Measurements from ENCODE around the gene METTL17.
"Not testable (repeated sequence)": the region's sequence is repeated elsewhere in the genome, so short reads cannot be mapped to it uniquely, and the experiment has no call there.

The METTL17 gene

DNA sequence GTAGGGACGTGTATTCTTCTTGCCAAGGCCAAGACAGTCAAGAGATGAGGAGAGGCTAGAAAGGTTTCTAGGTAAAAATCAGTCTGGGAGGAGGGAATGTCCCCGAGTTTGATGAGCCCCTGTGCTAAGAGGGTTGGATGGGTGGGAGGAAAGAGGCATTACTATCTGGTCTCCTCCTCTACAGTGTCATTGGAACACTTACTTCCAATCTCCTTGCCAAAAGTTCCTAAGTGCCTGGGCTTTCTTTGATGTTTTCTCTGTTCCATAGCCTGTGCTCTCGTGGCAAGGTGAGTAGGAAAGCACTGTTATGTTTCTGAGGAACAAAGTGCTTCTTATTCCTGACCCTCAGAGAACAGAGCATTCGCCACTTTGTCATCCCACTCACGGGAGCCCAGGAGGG is 44.9 kb downstream of the METTL17 start, which contains the start of gene RNASE13:
RNASE13 (minus strand) TSS at position 101 of the 400 bp plus-strand sequence. CDS start 519 bp downstream, outside the sequence.
- Histone ChIP-seq H3K4me1 (ENCODE audit: insufficient read depth, low read length) (peaks cover under 1% of the 10 kb centered on the region), H3K4me3 (ENCODE audit: low read length) (no peak within 1 kb of the TSS), H3K27me3 (ENCODE audit: insufficient read depth, low read length) (peaks cover 48% of the 10 kb centered on the region), H2AFZ (ENCODE audit: low read depth, low read length) (no peak within 1 kb of the TSS), H3K36me3 (ENCODE audit: insufficient read depth, low read length) (no peaks in the 10 kb centered on the region), H3K9me3 (ENCODE audit: low read length) (no peaks in the 10 kb centered on the region)

DNA sequence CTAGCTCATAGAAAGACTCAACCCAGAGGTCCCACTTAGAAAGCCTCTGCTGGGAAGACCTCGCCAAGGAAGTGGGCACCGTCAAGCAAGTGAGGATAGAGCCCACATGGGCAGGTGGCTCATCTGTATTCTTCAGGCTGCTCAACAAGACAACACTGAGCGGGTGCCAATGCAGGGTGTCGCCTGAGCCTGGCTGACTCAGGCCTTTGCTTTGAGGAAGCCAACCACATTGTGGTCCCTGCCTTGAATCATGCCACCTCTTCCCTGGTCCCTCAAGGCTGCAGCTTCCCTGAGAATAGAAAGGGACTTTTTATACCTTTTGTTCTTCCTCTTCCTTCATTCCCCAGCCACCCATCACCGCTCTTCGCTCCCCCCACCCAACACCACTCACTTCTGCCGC is 47.0 kb downstream of the METTL17 start:
- peaks cover 30% of the 10 kb centered on the region for H3K27me3 ChIP-seq (ENCODE audit: insufficient read depth, low read length)
- no peaks in the 10 kb centered on the region for H3K36me3 ChIP-seq (ENCODE audit: insufficient read depth, low read length)
- no peak overlapping the region for H3K4me3 ChIP-seq (ENCODE audit: low read length)
- no peak overlapping the region for H2AFZ ChIP-seq (ENCODE audit: low read depth, low read length)
- no peaks in the 10 kb centered on the region for H3K9me3 ChIP-seq (ENCODE audit: low read length)
- peaks cover 3% of the 10 kb centered on the region for H3K4me1 ChIP-seq (ENCODE audit: insufficient read depth, low read length)

DNA sequence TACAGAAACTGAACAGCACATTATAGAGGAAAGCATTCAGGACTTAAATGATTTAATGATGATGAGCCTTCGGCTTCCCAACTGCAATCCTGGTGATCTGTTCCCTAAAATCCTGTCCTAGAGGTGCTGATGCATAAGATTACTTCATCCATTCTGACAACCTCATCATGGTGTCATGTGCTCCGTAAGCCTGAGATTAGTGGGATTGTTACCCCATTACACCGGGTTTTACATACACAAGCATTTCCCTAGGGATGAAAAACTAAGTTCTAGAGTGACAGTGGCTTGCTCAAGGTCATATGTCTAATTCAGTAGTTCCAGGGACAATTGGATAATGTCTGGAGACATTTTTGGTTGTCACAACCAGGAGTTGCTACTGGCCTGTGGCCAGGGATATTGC is 47.4 kb downstream of the METTL17 start:
- H2AFZ ChIP-seq (ENCODE audit: low read depth, low read length) = no peak overlapping the region
- peaks cover 3% of the 10 kb centered on the region for H3K4me1 ChIP-seq (ENCODE audit: insufficient read depth, low read length)
- no peak overlapping the region for H3K4me3 ChIP-seq (ENCODE audit: low read length)
- no peaks in the 10 kb centered on the region for H3K36me3 ChIP-seq (ENCODE audit: insufficient read depth, low read length)
- H3K9me3 ChIP-seq (ENCODE audit: low read length) = no peaks in the 10 kb centered on the region
- peaks cover 29% of the 10 kb centered on the region for H3K27me3 ChIP-seq (ENCODE audit: insufficient read depth, low read length)

DNA sequence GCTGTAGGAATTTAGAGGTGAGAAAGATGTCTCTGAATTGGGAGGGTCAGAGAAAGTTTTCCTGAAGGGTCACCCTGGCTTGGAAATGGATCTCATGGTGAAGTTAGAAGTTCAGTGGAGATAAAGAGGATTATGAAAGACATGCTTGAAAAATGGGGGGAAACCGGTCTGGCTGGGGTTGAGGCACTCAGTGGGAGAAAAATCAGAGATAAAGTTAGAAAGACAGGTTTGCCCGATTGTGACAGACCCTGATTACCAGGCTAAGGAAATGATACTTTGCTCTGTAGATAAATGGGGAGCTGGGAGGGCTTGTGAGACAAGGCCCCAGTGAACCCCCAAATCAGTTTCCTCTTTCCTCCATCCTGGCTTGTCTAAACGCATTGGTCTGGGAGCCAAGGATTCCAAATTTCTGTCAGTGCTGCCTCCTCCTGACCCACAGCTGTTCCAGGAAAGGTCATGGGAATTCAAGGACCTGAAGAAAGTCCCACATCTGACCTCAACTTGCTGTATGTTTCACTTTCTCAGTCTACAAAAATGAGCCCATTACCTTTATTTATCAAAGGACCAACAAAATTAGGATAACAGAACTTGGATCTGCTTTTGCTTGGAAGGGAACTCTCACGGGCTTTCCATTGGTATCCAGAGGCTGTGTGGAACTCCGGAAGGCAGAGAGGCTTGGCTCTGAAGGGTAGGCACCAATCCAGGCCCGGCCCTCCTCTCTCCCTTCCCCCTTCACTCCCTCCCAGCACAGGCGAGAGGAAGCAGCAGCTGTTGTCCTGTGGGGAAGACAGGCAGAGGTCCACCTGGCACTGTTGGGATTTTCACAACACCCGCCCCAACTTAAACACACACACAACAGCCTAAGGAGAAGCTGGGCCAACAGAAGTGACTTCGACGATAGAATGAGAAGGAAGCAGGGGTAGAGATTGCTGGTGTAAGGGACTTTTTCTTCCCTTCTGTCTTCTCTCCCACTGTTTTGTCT is 49.0 kb downstream of the METTL17 start:
- Histone ChIP-seq H3K36me3 (ENCODE audit: insufficient read depth, low read length) (no peaks in the 10 kb centered on the region), H3K4me3 (ENCODE audit: low read length) (no peak overlapping the region), H2AFZ (ENCODE audit: low read depth, low read length) (no peak overlapping the region), H3K4me1 (ENCODE audit: insufficient read depth, low read length) (peaks cover 3% of the 10 kb centered on the region), H3K27me3 (ENCODE audit: insufficient read depth, low read length) (peaks cover 36% of the 10 kb centered on the region), H3K9me3 (ENCODE audit: low read length) (no peaks in the 10 kb centered on the region)

DNA sequence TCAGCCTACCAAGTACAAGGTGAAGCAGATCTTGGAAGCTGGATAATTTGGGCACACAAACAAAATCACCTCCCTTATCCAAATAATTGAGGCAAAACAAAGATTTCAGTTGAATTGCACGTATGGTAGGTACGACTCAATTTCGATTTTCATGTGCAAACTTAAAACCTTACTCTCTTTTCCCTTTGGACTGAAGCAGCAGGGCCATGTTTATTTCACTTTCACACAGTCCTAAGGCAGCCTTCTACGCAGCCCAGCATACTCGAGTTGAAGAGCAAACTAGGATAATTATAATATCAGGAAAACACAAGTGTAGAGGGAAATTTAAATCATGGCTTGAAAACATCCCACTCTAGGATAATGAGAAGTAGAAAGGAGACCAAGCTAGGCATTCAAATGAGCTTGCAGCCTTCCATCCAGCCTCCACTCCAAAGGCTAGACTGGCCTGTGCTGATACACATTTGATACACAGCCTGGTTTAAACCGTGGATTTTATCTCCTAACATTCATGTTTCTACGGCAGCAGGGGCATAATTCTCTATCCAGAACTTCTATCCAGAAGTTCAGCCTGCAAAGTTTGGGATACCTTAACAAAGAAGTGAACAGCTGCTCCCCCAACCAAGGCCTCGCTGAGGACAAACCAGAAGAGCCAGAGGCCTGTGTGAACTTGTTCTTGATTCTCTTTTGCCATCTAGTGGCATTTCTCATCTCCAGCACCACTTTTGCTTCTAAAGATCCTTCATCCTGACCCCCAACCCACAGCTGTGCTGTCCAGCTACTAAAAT is 50.0 kb downstream of the METTL17 start:
- Histone ChIP-seq H3K4me3 (ENCODE audit: low read length) (no peak overlapping the region), H3K27me3 (ENCODE audit: insufficient read depth, low read length) (peaks cover 34% of the 10 kb centered on the region), H3K9me3 (ENCODE audit: low read length) (no peaks in the 10 kb centered on the region), H2AFZ (ENCODE audit: low read depth, low read length) (peak overlapping the region; percentile 60), H3K36me3 (ENCODE audit: insufficient read depth, low read length) (no peaks in the 10 kb centered on the region), H3K4me1 (ENCODE audit: insufficient read depth, low read length) (peaks cover 3% of the 10 kb centered on the region)

DNA sequence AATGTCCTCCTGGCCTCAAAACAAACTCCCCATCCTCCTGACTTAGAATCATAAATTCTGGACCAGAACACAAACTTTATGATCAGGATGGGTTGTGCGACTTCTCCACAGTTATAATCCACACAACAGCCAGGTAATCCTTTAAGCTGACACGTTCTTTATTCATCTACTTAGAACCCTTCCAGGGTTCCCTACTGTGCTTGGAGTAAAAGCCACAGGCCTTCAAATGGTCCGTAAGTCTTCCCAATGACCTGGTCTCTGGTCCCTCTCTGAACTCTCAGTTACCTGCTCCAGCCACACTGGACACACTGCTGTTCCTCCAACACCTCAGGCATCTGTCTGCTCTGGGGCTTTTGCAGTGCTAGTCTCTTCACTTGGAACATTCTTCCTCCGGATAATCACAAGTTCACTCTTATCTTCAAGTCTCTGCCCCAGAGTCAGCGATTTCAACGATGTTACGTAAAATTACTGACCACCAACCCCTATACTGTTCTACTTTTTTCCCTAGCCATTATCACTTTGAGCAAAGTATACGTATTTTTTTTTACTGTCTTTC is 50.7 kb downstream of the METTL17 start:
- Histone ChIP-seq H3K36me3 (ENCODE audit: insufficient read depth, low read length) (no peaks in the 10 kb centered on the region), H3K4me1 (ENCODE audit: insufficient read depth, low read length) (peaks cover 3% of the 10 kb centered on the region), H3K9me3 (ENCODE audit: low read length) (no peaks in the 10 kb centered on the region), H2AFZ (ENCODE audit: low read depth, low read length) (no peak overlapping the region), H3K27me3 (ENCODE audit: insufficient read depth, low read length) (peaks cover 36% of the 10 kb centered on the region), H3K4me3 (ENCODE audit: low read length) (no peak overlapping the region)

DNA sequence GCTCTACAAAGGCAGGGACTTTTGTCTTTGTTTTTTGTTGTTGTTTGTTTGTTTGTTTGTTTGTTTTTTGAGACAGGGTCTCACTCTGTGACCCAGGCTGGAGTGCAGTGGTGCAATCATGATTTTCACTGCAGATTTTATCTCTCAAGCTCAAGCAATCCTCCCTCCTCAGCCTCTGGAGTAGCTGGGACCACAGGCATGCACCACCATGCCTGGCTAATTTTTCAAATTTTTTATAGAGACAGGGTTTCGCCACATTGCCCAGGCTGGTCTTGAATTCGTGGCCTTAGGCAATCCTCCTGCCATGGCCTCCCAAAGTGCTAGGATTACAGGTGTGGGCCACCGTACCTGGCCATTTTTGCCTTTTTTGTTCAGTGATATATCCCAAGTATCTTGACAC is 51.2 kb downstream of the METTL17 start:
- H3K4me3 ChIP-seq (ENCODE audit: low read length); H3K9me3 ChIP-seq (ENCODE audit: low read length); H3K36me3 ChIP-seq (ENCODE audit: insufficient read depth, low read length); H2AFZ ChIP-seq (ENCODE audit: low read depth, low read length); H3K4me1 ChIP-seq (ENCODE audit: insufficient read depth, low read length): not testable (repeated sequence)
- peaks cover 34% of the 10 kb centered on the region for H3K27me3 ChIP-seq (ENCODE audit: insufficient read depth, low read length)

DNA sequence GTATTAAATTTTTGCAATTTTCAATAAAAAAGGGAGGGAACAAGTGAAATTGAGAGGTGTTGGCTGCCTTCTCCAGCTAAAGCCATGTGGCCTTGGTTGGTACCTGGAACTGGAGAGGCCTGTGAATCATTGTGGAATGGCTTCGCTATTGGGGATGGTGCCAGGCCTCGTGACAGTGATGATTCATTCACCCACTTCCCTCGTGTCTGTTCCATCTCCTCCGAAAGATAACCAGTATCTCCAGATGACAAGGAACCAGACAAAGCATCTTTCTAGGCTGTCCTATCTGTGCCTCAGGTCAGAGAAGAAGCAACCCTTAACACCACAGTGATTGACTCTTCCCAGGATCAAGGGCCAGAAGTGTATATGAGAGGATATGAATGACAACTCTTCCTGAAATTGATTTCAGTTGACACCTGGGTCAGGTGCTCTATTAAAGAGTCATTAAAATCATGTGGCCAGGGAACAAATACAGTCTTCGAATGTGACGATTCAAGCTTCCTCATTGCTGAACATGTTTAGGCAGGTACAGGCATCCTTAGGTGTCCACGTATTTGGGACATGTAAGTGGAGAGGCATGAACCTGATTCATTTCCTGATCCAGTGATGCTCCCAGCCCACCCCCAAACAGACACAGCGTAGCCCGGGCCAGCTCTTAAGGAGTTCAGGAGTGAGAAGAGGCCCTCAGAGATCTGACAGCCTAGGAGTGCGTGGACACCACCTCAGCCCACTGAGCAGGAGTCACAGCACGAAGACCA is 52.1 kb downstream of the METTL17 start, which contains the start of gene RNASE7:
RNASE7 (plus strand) TSS at position 687 of the 758 bp plus-strand sequence. CDS start 631 bp downstream, outside the sequence.
- Histone ChIP-seq H3K27me3 (ENCODE audit: insufficient read depth, low read length) (peaks cover 32% of the 10 kb centered on the region), H2AFZ (ENCODE audit: low read depth, low read length) (no peak within 1 kb of the TSS), H3K36me3 (ENCODE audit: insufficient read depth, low read length) (no peaks in the 10 kb centered on the region), H3K4me1 (ENCODE audit: insufficient read depth, low read length) (peaks cover 3% of the 10 kb centered on the region), H3K4me3 (ENCODE audit: low read length) (no peak within 1 kb of the TSS), H3K9me3 (ENCODE audit: low read length) (no peaks in the 10 kb centered on the region)

DNA sequence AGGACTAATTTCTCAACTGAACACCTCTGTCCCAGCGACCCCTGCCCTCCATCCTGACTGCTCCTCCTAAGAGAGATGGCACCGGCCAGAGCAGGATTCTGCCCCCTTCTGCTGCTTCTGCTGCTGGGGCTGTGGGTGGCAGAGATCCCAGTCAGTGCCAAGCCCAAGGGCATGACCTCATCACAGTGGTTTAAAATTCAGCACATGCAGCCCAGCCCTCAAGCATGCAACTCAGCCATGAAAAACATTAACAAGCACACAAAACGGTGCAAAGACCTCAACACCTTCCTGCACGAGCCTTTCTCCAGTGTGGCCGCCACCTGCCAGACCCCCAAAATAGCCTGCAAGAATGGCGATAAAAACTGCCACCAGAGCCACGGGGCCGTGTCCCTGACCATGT is 53.1 kb downstream of the METTL17 start:
- peaks cover 32% of the 10 kb centered on the region for H3K27me3 ChIP-seq (ENCODE audit: insufficient read depth, low read length)
- H3K9me3 ChIP-seq (ENCODE audit: low read length) = no peaks in the 10 kb centered on the region
- no peaks in the 10 kb centered on the region for H3K36me3 ChIP-seq (ENCODE audit: insufficient read depth, low read length)
- H3K4me1 ChIP-seq (ENCODE audit: insufficient read depth, low read length) = peaks cover 3% of the 10 kb centered on the region
- H3K4me3 ChIP-seq (ENCODE audit: low read length) = no peak overlapping the region
- H2AFZ ChIP-seq (ENCODE audit: low read depth, low read length) = no peak overlapping the region

DNA sequence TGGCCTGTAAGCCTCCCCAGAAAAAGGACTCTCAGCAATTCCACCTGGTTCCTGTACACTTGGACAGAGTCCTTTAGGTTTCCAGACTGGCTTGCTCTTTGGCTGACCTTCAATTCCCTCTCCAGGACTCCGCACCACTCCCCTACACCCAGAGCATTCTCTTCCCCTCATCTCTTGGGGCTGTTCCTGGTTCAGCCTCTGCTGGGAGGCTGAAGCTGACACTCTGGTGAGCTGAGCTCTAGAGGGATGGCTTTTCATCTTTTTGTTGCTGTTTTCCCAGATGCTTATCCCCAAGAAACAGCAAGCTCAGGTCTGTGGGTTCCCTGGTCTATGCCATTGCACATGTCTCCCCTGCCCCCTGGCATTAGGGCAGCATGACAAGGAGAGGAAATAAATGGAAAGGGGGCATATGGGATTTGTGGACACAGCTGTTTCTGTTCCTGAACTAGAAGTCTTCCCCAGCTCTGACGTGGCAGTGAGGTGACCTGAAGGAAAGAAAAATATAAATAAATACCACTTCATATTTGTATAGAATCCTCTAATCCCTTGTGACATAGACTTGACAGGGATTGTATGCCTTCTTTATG is 53.7 kb downstream of the METTL17 start:
- peaks cover 32% of the 10 kb centered on the region for H3K27me3 ChIP-seq (ENCODE audit: insufficient read depth, low read length)
- H2AFZ ChIP-seq (ENCODE audit: low read depth, low read length) = no peak overlapping the region
- no peaks in the 10 kb centered on the region for H3K9me3 ChIP-seq (ENCODE audit: low read length)
- H3K36me3 ChIP-seq (ENCODE audit: insufficient read depth, low read length) = no peaks in the 10 kb centered on the region
- no peak overlapping the region for H3K4me3 ChIP-seq (ENCODE audit: low read length)
- peaks cover 3% of the 10 kb centered on the region for H3K4me1 ChIP-seq (ENCODE audit: insufficient read depth, low read length)

DNA sequence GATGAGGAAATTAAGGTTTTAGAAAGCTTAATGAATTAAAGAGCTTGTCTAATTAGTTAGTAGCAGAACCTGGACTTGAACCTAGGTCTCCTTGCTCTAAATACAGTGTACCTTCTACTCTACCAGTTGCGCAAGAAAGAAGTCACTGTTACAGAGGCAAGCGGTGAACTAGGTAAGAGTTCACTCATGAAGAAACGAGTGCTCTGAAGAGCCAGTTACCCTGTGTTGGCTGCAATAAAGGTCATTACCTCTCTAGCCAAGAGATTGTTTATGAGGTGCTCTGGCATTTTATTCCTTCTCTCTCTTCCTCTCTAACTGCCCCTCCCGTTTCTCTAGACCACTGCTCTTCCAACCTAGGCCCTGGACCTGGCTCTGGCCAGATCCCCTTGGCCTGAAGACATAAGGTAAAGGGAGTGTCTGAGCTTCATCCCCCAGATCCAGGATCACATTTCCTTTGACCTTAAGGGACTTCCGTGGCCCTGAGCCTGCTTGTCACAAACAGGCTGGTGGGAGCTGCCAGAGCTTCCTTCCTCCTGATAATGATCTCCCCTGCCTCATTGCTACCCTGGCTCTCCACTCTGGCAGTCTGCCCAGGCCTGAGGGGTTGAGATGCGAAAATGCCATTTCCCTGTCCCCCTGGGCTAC is 54.3 kb downstream of the METTL17 start:
- Histone ChIP-seq H3K27me3 (ENCODE audit: insufficient read depth, low read length) (peaks cover 32% of the 10 kb centered on the region), H3K4me3 (ENCODE audit: low read length) (no peak overlapping the region), H3K9me3 (ENCODE audit: low read length) (no peaks in the 10 kb centered on the region), H3K36me3 (ENCODE audit: insufficient read depth, low read length) (no peaks in the 10 kb centered on the region), H3K4me1 (ENCODE audit: insufficient read depth, low read length) (peaks cover 6% of the 10 kb centered on the region), H2AFZ (ENCODE audit: low read depth, low read length) (no peak overlapping the region)

Measured in neuron (in vitro differentiated cells).